DND-41 (cell line): ENCODE measurements around the gene SLAMF1.

Source experiments
- CTCF ChIP-seq: IDR thresholded peaks from 2 replicates; pipeline ENCODE4 v1.5.1; 2012; ENCODE audit warnings: borderline replicate concordance, low read length, moderate library complexity, mild to moderate bottlenecking; ENCODE audit not compliant: poor library complexity, severe bottlenecking; ENCODE audit errors: extremely low read depth
- EZH2 ChIP-seq: IDR thresholded peaks from 3 replicates; pipeline ENCODE4 v1.6.1; 2012; ENCODE audit warnings: borderline replicate concordance, low read depth, mild to moderate bottlenecking, moderate library complexity, low read length, inconsistent platforms; ENCODE audit not compliant: severe bottlenecking

- TF ChIP-seq EZH2, result no peak
- TF ChIP-seq CTCF, result peak; percentile 90
Observed at GRCh38 chr1:160607011-160607671, 39.7 kb downstream of the SLAMF1 start.
